Osteocyte (in vitro differentiated cells): ENCODE results near the gene CCDC73. TPM values are rescaled to one million over a fixed set of nuclear protein-coding genes. Genes with fewer than 3 reads are reported as not detected.
"Not testable (repeated sequence)": the region's sequence is repeated elsewhere in the genome, so short reads cannot be mapped to it uniquely, and the experiment has no call there.

Source experiments
- DNase-seq: peaks from one replicate; pipeline ENCODE4 v3.0.0; 2021; ENCODE audit warnings: mixed read lengths; ENCODE audit not compliant: unreplicated experiment; ENCODE audit errors: extremely low spot score
- H3K27ac Mint-ChIP-seq: one replicate; pipeline ENCODE4 v1.8.0; 2021; ENCODE audit warnings: mild to moderate bottlenecking, mixed read lengths; ENCODE audit not compliant: unreplicated experiment
- H3K27me3 Mint-ChIP-seq: one replicate; pipeline ENCODE4 v1.8.0; 2021; ENCODE audit warnings: mixed read lengths; ENCODE audit not compliant: unreplicated experiment
- H3K36me3 Mint-ChIP-seq: one replicate; pipeline ENCODE4 v1.8.0; 2021; ENCODE audit warnings: mixed read lengths; ENCODE audit not compliant: unreplicated experiment
- H3K4me1 Mint-ChIP-seq: one replicate; pipeline ENCODE4 v1.8.0; 2021; ENCODE audit warnings: mixed read lengths; ENCODE audit not compliant: unreplicated experiment
- H3K4me3 Mint-ChIP-seq: one replicate; pipeline ENCODE4 v1.8.0; 2021; ENCODE audit warnings: mild to moderate bottlenecking, moderate library complexity, mixed read lengths; ENCODE audit not compliant: unreplicated experiment
- H3K9me3 Mint-ChIP-seq: one replicate; pipeline ENCODE4 v1.8.0; 2021; ENCODE audit warnings: mixed read lengths; ENCODE audit not compliant: unreplicated experiment
- CTCF ChIP-seq: fragments of 200-600 bp; sonication (generic); IDR thresholded peaks from 2 replicates; pipeline ENCODE4 v1.5.0; 2021; ENCODE audit warnings: antibody characterized with exemption, mild to moderate bottlenecking, moderate library complexity
- total RNA-seq: library from RNA; stranded (reverse); gene quantifications from 2 replicates; pipeline ENCODE4 v1.2.1, GENCODE V29; 2021

Gene CCDC73
- total RNA-seq, 1 donor from 2014 or later, result not detected

GRCh38 chr11:32792111-32792947, 2.1 kb downstream of the CCDC73 start:
- H3K27me3 Mint-ChIP-seq, result peaks cover 67% of the 10 kb centered on the region
- no peaks in the 10 kb centered on the region for H3K9me3 Mint-ChIP-seq
- H3K4me1 Mint-ChIP-seq, result peaks cover 3% of the 10 kb centered on the region
- DNase-seq, result no peak
- no peaks in the 10 kb centered on the region for H3K36me3 Mint-ChIP-seq
- no peak for TF ChIP-seq CTCF
- peak overlapping the region; percentile 23 for H3K4me3 Mint-ChIP-seq
- H3K27ac Mint-ChIP-seq, result no peak overlapping the region

- Mint-ChIP-seq H3K27me3 (peaks cover 65% of the 10 kb centered on the region), H3K27ac (no peak overlapping the region), H3K4me1 (peaks cover 3% of the 10 kb centered on the region), H3K36me3 (no peaks in the 10 kb centered on the region), H3K9me3 (no peaks in the 10 kb centered on the region), H3K4me3 (no peak overlapping the region)
- no peak for DNase-seq
- TF ChIP-seq CTCF, result no peak
Observed at GRCh38 chr11:32790916-32791315, 3.5 kb downstream of the CCDC73 start.

GRCh38 chr11:32786811-32787210, 7.7 kb downstream of the CCDC73 start:
- no peaks in the 10 kb centered on the region for H3K9me3 Mint-ChIP-seq
- no peaks in the 10 kb centered on the region for H3K36me3 Mint-ChIP-seq
- TF ChIP-seq CTCF, result no peak
- DNase-seq, result no peak
- no peak overlapping the region for H3K27ac Mint-ChIP-seq
- no peaks in the 10 kb centered on the region for H3K4me1 Mint-ChIP-seq
- H3K4me3 Mint-ChIP-seq, result no peak overlapping the region
- H3K27me3 Mint-ChIP-seq, result peaks cover 55% of the 10 kb centered on the region

GRCh38 chr11:32785262-32785661, 9.2 kb downstream of the CCDC73 start:
- H3K36me3 Mint-ChIP-seq, result no peaks in the 10 kb centered on the region
- no peak for TF ChIP-seq CTCF
- no peak overlapping the region for H3K27ac Mint-ChIP-seq
- no peaks in the 10 kb centered on the region for H3K4me1 Mint-ChIP-seq
- no peak for DNase-seq
- H3K4me3 Mint-ChIP-seq, result no peak overlapping the region
- H3K27me3 Mint-ChIP-seq, result peaks cover 48% of the 10 kb centered on the region
- H3K9me3 Mint-ChIP-seq, result no peaks in the 10 kb centered on the region

GRCh38 chr11:32781721-32782120, 12.7 kb downstream of the CCDC73 start:
- Mint-ChIP-seq H3K27me3 (peaks cover 23% of the 10 kb centered on the region), H3K36me3 (no peaks in the 10 kb centered on the region), H3K4me1 (no peaks in the 10 kb centered on the region), H3K9me3 (no peaks in the 10 kb centered on the region), H3K4me3 (no peak overlapping the region), H3K27ac (no peak overlapping the region)
- no peak for DNase-seq
- TF ChIP-seq CTCF, result no peak

- not testable (repeated sequence) for DNase-seq, H3K27ac Mint-ChIP-seq, H3K4me3 Mint-ChIP-seq, H3K9me3 Mint-ChIP-seq, H3K36me3 Mint-ChIP-seq, H3K4me1 Mint-ChIP-seq
- peaks cover 28% of the 10 kb centered on the region for H3K27me3 Mint-ChIP-seq
Observed at GRCh38 chr11:32780839-32781238, 13.6 kb downstream of the CCDC73 start.
